ENCODE results near the gene OAS3.

- TF ChIP-seq CTCF (IDR thresholded peaks at IDR 0.05; ENCODE audit: low read depth, low read length, missing input control) (no peak), TAF1 (conservative IDR thresholded peaks at IDR 0.05) (no peak), ATF3 (IDR thresholded peaks at IDR 0.05) (no peak), RAD21 (IDR thresholded peaks at IDR 0.05) (no peak)
Observed at GRCh38 chr12:112950701-112951100, 12.4 kb downstream of the OAS3 start.
